HL-60 (cell line): Measurements from ENCODE around the gene VPS26A.
A peak's percentile ranks its signal among the peaks of the same experiment; 100 is the strongest.

Experiments
- DNase-seq, 2 experiments: peaks; one replicate each; pipeline ENCODE4 v3.0.0-alpha.2; 2010 to 2020; ENCODE audit warnings: low read depth in 1 of 2, low spot score in 1 of 2
- H3K27ac ChIP-seq: fragments of 250-450 bp; sonication (Bioruptor Pico); replicated peaks from 2 replicates; pipeline ENCODE4 v1.5.1; 2020; ENCODE audit warnings: mild to moderate bottlenecking, moderate library complexity
- H3K27me3 ChIP-seq: fragments of 250-450 bp; sonication (Bioruptor Pico); 2 replicates; pipeline ENCODE4 v1.5.1; 2021; ENCODE audit warnings: mild to moderate bottlenecking, moderate library complexity; ENCODE audit not compliant: insufficient read depth, poor library complexity, severe bottlenecking
- H3K4me3 ChIP-seq: replicated peaks from 2 replicates; pipeline ENCODE4 v1.5.1; 2011; ENCODE audit warnings: mild to moderate bottlenecking, control low read depth, low read length; ENCODE audit not compliant: insufficient read depth
- CTCF ChIP-seq: IDR thresholded peaks from one replicate; pipeline ENCODE4 v1.5.1; 2011; ENCODE audit warnings: low read length, control low read depth, inconsistent platforms; ENCODE audit not compliant: insufficient read depth
- GABPA ChIP-seq: IDR thresholded peaks from 2 replicates; pipeline ENCODE4 v1.6.1; 2012; ENCODE audit warnings: low read depth
- POLR2AphosphoS5 ChIP-seq: IDR thresholded peaks from 2 replicates; pipeline ENCODE4 v1.6.1; 2012; ENCODE audit warnings: low read depth
- REST ChIP-seq: IDR thresholded peaks from 2 replicates; pipeline ENCODE4 v1.6.1; 2012; ENCODE audit warnings: low read depth; ENCODE audit not compliant: insufficient replicate concordance
- SPI1 ChIP-seq: IDR thresholded peaks from 2 replicates; pipeline ENCODE4 v1.6.1; 2012; ENCODE audit warnings: low read depth, mild to moderate bottlenecking, borderline replicate concordance

The VPS26A gene

GRCh38 chr10:69093933-69094332 lies 30.0 kb upstream of the VPS26A start:
- DNase-seq = no peak
- Histone ChIP-seq H3K4me3 (peak overlapping the region; percentile 55), H3K27me3 (no peaks in the 10 kb centered on the region), H3K27ac (peak overlapping the region; percentile 99)
- TF ChIP-seq SPI1 (no peak), REST (no peak), POLR2AphosphoS5 (peak; percentile 40; the same call in 1 of the 2 replicates), GABPA (no peak), CTCF (no peak)

GRCh38 chr10:69096045-69096444 lies 27.9 kb upstream of the VPS26A start:
- Histone ChIP-seq H3K4me3 (peak overlapping the region; percentile 4; the same call in 1 of the 2 replicates), H3K27ac (peak overlapping the region; percentile 99), H3K27me3 (no peaks in the 10 kb centered on the region)
- no peak for DNase-seq
- TF ChIP-seq SPI1 (no peak), REST (no peak), CTCF (no peak), POLR2AphosphoS5 (no peak), GABPA (no peak)

- no peak for DNase-seq
- Histone ChIP-seq H3K27me3 (no peaks in the 10 kb centered on the region), H3K27ac (no peak overlapping the region), H3K4me3 (no peak overlapping the region)
- TF ChIP-seq GABPA (no peak), REST (no peak), POLR2AphosphoS5 (no peak), CTCF (no peak), SPI1 (no peak)
Observed at GRCh38 chr10:69097729-69098128, 26.2 kb upstream of the VPS26A start.
